GM23338 (cell line): ENCODE data around the gene GRID2. TPM values are rescaled to one million over a fixed set of nuclear protein-coding genes. Genes with fewer than 3 reads are reported as not detected.

ENCODE experiments used
- ATAC-seq: fragments of 200-7000 bp; cut with Tn5 transposase; 3 replicates; pipeline ENCODE4 v1.9.1; 2020
- DNase-seq: peaks from one replicate; pipeline ENCODE4 v3.0.0-alpha.2; 2015; ENCODE audit warnings: low spot score
- H2AFZ ChIP-seq: fragments of 200-600 bp; sonication (generic); 2 replicates; pipeline ENCODE4 v1.8.0; 2016; ENCODE audit warnings: antibody characterized with exemption, mild to moderate bottlenecking, moderate library complexity
- H3F3A ChIP-seq: fragments of 200-600 bp; sonication (generic); replicated peaks from 2 replicates; pipeline ENCODE4 v1.8.0; 2017; ENCODE audit warnings: antibody characterized with exemption, mixed run types, low read depth
- H3K27ac ChIP-seq: fragments of 200-600 bp; sonication (generic); 2 replicates; pipeline ENCODE4 v1.6.1; 2016; ENCODE audit warnings: low read depth
- H3K27me3 ChIP-seq: fragments of 200-600 bp; sonication (generic); 2 replicates; pipeline ENCODE4 v1.8.0; 2016; ENCODE audit warnings: mild to moderate bottlenecking, mixed run types, moderate library complexity; ENCODE audit not compliant: insufficient read depth
- H3K36me3 ChIP-seq: fragments of 200-600 bp; sonication (generic); 2 replicates; pipeline ENCODE4 v1.8.0; 2016; ENCODE audit warnings: mild to moderate bottlenecking; ENCODE audit not compliant: insufficient read depth
- H3K4me1 ChIP-seq: fragments of 200-600 bp; sonication (generic); 2 replicates; pipeline ENCODE4 v1.8.0; 2016; ENCODE audit warnings: mild to moderate bottlenecking, moderate library complexity; ENCODE audit not compliant: insufficient read depth
- H3K4me2 ChIP-seq: fragments of 200-600 bp; sonication (generic); 2 replicates; pipeline ENCODE4 v1.7.1; 2017; ENCODE audit warnings: mixed run types
- H3K4me3 ChIP-seq: fragments of 200-600 bp; sonication (generic); 2 replicates; pipeline ENCODE4 v1.6.1; 2016; ENCODE audit warnings: mixed run types
- H3K79me2 ChIP-seq: fragments of 200-600 bp; sonication (generic); replicated peaks from 2 replicates; pipeline ENCODE4 v1.8.0; 2017; ENCODE audit warnings: mild to moderate bottlenecking; ENCODE audit not compliant: insufficient read depth
- H3K9me2 ChIP-seq: fragments of 200-600 bp; sonication (generic); 2 replicates; pipeline ENCODE4 v1.8.0; 2017; ENCODE audit not compliant: insufficient read depth
- H4K20me1 ChIP-seq: fragments of 200-600 bp; sonication (generic); replicated peaks from 2 replicates; pipeline ENCODE4 v1.8.0; 2017; ENCODE audit warnings: mild to moderate bottlenecking; ENCODE audit not compliant: insufficient read depth
- H3K27ac Mint-ChIP-seq: 2 replicates; pipeline ENCODE4 v1.8.0; 2020; ENCODE audit warnings: inconsistent platforms, mild to moderate bottlenecking, moderate library complexity, mixed read lengths
- H3K27me3 Mint-ChIP-seq: 3 replicates; pipeline ENCODE4 v1.8.0; 2022; ENCODE audit warnings: low read depth, mild to moderate bottlenecking, moderate library complexity, mixed read lengths, inconsistent platforms; ENCODE audit not compliant: insufficient read depth, poor library complexity
- H3K36me3 Mint-ChIP-seq: 3 replicates; pipeline ENCODE4 v1.8.0; 2021; ENCODE audit warnings: low read depth, mild to moderate bottlenecking, inconsistent platforms, moderate library complexity, mixed read lengths
- H3K4me1 Mint-ChIP-seq: 3 replicates; pipeline ENCODE4 v1.8.0; 2020; ENCODE audit warnings: mild to moderate bottlenecking, inconsistent platforms, mixed read lengths
- H3K4me3 Mint-ChIP-seq: 3 replicates; pipeline ENCODE4 v1.8.0; 2021; ENCODE audit warnings: moderate library complexity, mild to moderate bottlenecking, inconsistent platforms, mixed read lengths
- H3K9me3 Mint-ChIP-seq: 3 replicates; pipeline ENCODE4 v1.8.0; 2020; ENCODE audit warnings: moderate library complexity, mild to moderate bottlenecking, inconsistent platforms, mixed read lengths
- CREB1 ChIP-seq: fragments of 250-450 bp; sonication (Bioruptor Pico); IDR thresholded peaks from 2 replicates; pipeline ENCODE4 v1.5.0; 2020; ENCODE audit warnings: low read depth, mild to moderate bottlenecking, moderate library complexity
- EZH2 ChIP-seq: fragments of 200-600 bp; sonication (generic); IDR thresholded peaks from one replicate; pipeline ENCODE4 v1.8.0; 2017; ENCODE audit warnings: antibody characterized with exemption, mild to moderate bottlenecking, low read depth; ENCODE audit not compliant: unreplicated experiment
- EZH2phosphoT487 ChIP-seq: fragments of 200-600 bp; sonication (generic); IDR thresholded peaks from one replicate; pipeline ENCODE4 v1.8.1; 2018; ENCODE audit warnings: antibody characterized with exemption; ENCODE audit not compliant: unreplicated experiment
- JUNB ChIP-seq: IDR thresholded peaks from one replicate; pipeline ENCODE4 v1.6.1; 2016; ENCODE audit warnings: antibody characterized with exemption; ENCODE audit not compliant: unreplicated experiment
- STAT1 ChIP-seq: IDR thresholded peaks from one replicate; pipeline ENCODE4 v1.6.1; 2016; ENCODE audit warnings: antibody characterized with exemption; ENCODE audit not compliant: unreplicated experiment
- ZNF114 ChIP-seq: fragments of 250-450 bp; sonication (Bioruptor Pico); IDR thresholded peaks from 2 replicates; pipeline ENCODE4 v1.5.0; 2020; ENCODE audit warnings: mild to moderate bottlenecking, moderate library complexity
- ZNF462 ChIP-seq: fragments of 250-450 bp; sonication (Bioruptor Pico); IDR thresholded peaks from 2 replicates; pipeline ENCODE4 v1.5.0; 2020; ENCODE audit warnings: mild to moderate bottlenecking, moderate library complexity
- polyA plus RNA-seq: library from polyadenylated mRNA; unstranded; fragments of >200 nt; fragmentation: Nextera tagmentation; extraction: Ambion mirVana; gene quantifications from 2 replicates; pipeline ENCODE4 v1.2.1, GENCODE V29; 2016
- total RNA-seq: library from RNA; depleted of rRNA; stranded (reverse); fragments of >200 nt; shearing (Covaris generic); gene quantifications from 2 replicates; pipeline ENCODE4 v1.2.3, GENCODE V29; 2014
- TF ChIP-seq, protein P1 (sequence below), 2 experiments: fragments of 200-600 bp in 1 of 2; sonication (generic) in 1 of 2; conservative IDR thresholded peaks; 2 replicates each; pipeline versions ENCODE4 v1.5.1 to v1.6.1; 2016 to 2017; ENCODE audit warnings: antibody characterized with exemption in 2 of 2, low read depth in 2 of 2, mild to moderate bottlenecking in 2 of 2, moderate library complexity in 1 of 2

The GRID2 gene
- total and polyA plus RNA-seq, 2 experiments from 2014 or later: 19.9 to 65.4 TPM

- no peak for TF ChIP-seq ZNF462
- no peak for TF ChIP-seq ZNF114 (CRISPR knock-in tag)
- no peak for TF ChIP-seq CREB1
- TF ChIP-seq JUNB: no peak
- TF ChIP-seq, protein P1, sequence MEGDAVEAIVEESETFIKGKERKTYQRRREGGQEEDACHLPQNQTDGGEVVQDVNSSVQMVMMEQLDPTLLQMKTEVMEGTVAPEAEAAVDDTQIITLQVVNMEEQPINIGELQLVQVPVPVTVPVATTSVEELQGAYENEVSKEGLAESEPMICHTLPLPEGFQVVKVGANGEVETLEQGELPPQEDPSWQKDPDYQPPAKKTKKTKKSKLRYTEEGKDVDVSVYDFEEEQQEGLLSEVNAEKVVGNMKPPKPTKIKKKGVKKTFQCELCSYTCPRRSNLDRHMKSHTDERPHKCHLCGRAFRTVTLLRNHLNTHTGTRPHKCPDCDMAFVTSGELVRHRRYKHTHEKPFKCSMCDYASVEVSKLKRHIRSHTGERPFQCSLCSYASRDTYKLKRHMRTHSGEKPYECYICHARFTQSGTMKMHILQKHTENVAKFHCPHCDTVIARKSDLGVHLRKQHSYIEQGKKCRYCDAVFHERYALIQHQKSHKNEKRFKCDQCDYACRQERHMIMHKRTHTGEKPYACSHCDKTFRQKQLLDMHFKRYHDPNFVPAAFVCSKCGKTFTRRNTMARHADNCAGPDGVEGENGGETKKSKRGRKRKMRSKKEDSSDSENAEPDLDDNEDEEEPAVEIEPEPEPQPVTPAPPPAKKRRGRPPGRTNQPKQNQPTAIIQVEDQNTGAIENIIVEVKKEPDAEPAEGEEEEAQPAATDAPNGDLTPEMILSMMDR (conservative IDR thresholded peaks at IDR 0.05; ENCODE audit: low read depth in 2 of 2): no peak
- TF ChIP-seq EZH2: no peak
- TF ChIP-seq EZH2phosphoT487: no peak
- no peak for TF ChIP-seq STAT1
These were observed 697.1 kb downstream of the GRID2 start (continued) for GRCh38 chr4:93000910-93001309.

GRCh38 chr4:93002240-93002639 lies 698.5 kb downstream of the GRID2 start:
- Mint-ChIP-seq H3K4me3 (no peak overlapping the region), H3K27ac (no peak overlapping the region), H3K27me3 (no peaks in the 10 kb centered on the region), H3K9me3 (no peaks in the 10 kb centered on the region), H3K4me1 (no peaks in the 10 kb centered on the region), H3K36me3 (no peaks in the 10 kb centered on the region)
- H3K79me2 ChIP-seq: no peaks in the 10 kb centered on the region
- no peaks in the 10 kb centered on the region for H3K36me3 ChIP-seq
- ATAC-seq (no peak), DNase-seq (no peak)
- H2AFZ ChIP-seq: no peak overlapping the region
- H4K20me1 ChIP-seq: no peaks in the 10 kb centered on the region
- no peaks in the 10 kb centered on the region for H3F3A ChIP-seq
- no peak overlapping the region for H3K4me2 ChIP-seq
- no peak overlapping the region for H3K27ac ChIP-seq
- H3K4me1 ChIP-seq: no peaks in the 10 kb centered on the region
- H3K27me3 ChIP-seq: no peaks in the 10 kb centered on the region
- H3K4me3 ChIP-seq: no peak overlapping the region
- no peaks in the 10 kb centered on the region for H3K9me2 ChIP-seq
- no peak for TF ChIP-seq ZNF462
